Stimulated activated CD4-positive, alpha-beta T cell treated with anti-CD3 and anti-CD28 coated beads, TNF-alpha, amount 100 ng/mL, for 48 hours (primary cell): ENCODE results near the gene DHRS1.

Experiments
- DNase-seq, 3 donors: peaks; one replicate each; pipeline ENCODE4 v3.0.0-alpha.2; 2020; ENCODE audit warnings: low read depth in 3 of 3

The DHRS1 gene

GRCh38 chr14:24299255-24300191 is at the start of gene DHRS1, which contains the start of gene NOP9:
Gene DHRS1, minus strand, starts transcription at chr14:24299780. Its CDS starts 674 bp downstream, at chr14:24299106.
Gene NOP9, plus strand, starts transcription at chr14:24299850. Its CDS starts 105 bp downstream, at chr14:24299955.
- DNase-seq, result peak; percentile 85 to 90 (median 86)

- no peak for DNase-seq
Measured at GRCh38 chr14:24348186-24348585, 48.6 kb upstream of the DHRS1 start.

- no peak for DNase-seq
Measured at GRCh38 chr14:24347134-24347533, 47.6 kb upstream of the DHRS1 start.

GRCh38 chr14:24343795-24344660 is 44.4 kb upstream of the DHRS1 start:
- no peak for DNase-seq

GRCh38 chr14:24342889-24343288 is 43.3 kb upstream of the DHRS1 start:
- no peak for DNase-seq

- DNase-seq, result no peak
Measured at GRCh38 chr14:24340606-24341005, 41.0 kb upstream of the DHRS1 start.

- peak in 2 of 3 donors; percentile 29 to 63 for DNase-seq
Measured at GRCh38 chr14:24339284-24340151, 39.9 kb upstream of the DHRS1 start, which contains the start of gene RIPK3. Gene RIPK3, minus strand, starts transcription at chr14:24339991. Its CDS starts 165 bp downstream, at chr14:24339826.

- no peak for DNase-seq
Measured at GRCh38 chr14:24338843-24339242, 39.3 kb upstream of the DHRS1 start.

- no peak for DNase-seq
Measured at GRCh38 chr14:24337824-24338175, 38.2 kb upstream of the DHRS1 start.

GRCh38 chr14:24337144-24337823 is 37.7 kb upstream of the DHRS1 start:
- DNase-seq, result no peak

GRCh38 chr14:24335461-24336171 is 36.0 kb upstream of the DHRS1 start:
- DNase-seq, result no peak

- no peak for DNase-seq
Measured at GRCh38 chr14:24334431-24335291, 35.1 kb upstream of the DHRS1 start, which contains the start of gene ADCY4. Gene ADCY4, minus strand, starts transcription at chr14:24335071. Its CDS starts 419 bp downstream, at chr14:24334652.

- DNase-seq, result peak; percentile 66 to 77 (median 76)
Measured at GRCh38 chr14:24332268-24332993, 32.9 kb upstream of the DHRS1 start.

GRCh38 chr14:24331731-24332267 is 32.2 kb upstream of the DHRS1 start:
- no peak for DNase-seq

- no peak for DNase-seq
Measured at GRCh38 chr14:24330973-24331674, 31.5 kb upstream of the DHRS1 start.

GRCh38 chr14:24329736-24330135 is 30.2 kb upstream of the DHRS1 start:
- peak in 1 of 3 donors; percentile 22 for DNase-seq

GRCh38 chr14:24329073-24329663 is 29.6 kb upstream of the DHRS1 start:
- DNase-seq, result no peak
